GM19395 (cell line): ENCODE measurements around the gene RGS6.
"Not testable (repeated sequence)": the region's sequence is repeated elsewhere in the genome, so short reads cannot be mapped to it uniquely, and the experiment has no call there.

Experiments
- ATAC-seq: cut with Tn5 transposase; IDR thresholded peaks from one replicate; pipeline ENCODE4 v1.9.1; 2021; ENCODE audit warnings: mild to moderate bottlenecking, moderate library complexity; ENCODE audit not compliant: unreplicated experiment

RGS6 gene

DNA sequence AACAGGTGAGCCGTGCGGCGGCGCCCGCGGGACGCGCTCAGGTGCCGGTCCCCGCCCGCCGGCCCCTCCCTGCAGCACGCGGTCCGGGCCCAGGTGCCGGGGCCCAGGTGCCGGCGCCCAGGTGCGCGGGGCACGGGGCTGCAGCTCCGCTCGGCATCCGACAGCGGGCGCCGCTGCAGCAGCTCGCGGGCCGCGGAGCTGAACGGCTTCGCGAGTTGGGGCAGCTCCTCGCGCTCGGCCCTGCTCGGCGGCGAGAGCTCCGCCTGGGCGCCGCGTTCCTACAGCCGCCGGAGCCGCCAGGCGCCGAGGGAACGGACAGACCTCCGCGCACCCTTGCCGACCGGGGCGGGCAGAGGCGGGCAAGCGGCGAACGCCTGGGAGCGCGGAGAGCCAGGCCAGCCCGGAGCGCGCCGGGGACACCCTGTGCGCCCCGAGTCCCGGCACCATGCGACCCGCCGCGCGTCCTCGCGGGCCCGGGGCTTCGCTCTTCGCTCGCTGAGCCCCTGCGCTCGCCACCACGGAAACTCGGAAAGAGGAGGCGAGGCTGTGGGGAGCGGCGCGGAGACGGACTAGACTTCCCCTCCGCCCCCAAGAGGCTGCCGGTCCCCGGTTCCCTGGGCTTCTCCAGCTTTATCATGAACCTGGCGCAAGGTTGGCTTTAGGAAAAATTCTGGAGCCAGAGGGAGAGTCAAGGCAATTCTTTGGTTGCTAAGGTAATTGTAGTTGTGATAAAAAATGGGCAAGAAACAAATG, at the start of gene RGS6:
TSS of gene RGS6 (plus strand) at position 201 of the 753 bp plus-strand sequence.
- ATAC-seq = no peak

GRCh38 chr14:71883094-71883493, 49.1 kb upstream of the RGS6 start:
- no peak for ATAC-seq

DNA sequence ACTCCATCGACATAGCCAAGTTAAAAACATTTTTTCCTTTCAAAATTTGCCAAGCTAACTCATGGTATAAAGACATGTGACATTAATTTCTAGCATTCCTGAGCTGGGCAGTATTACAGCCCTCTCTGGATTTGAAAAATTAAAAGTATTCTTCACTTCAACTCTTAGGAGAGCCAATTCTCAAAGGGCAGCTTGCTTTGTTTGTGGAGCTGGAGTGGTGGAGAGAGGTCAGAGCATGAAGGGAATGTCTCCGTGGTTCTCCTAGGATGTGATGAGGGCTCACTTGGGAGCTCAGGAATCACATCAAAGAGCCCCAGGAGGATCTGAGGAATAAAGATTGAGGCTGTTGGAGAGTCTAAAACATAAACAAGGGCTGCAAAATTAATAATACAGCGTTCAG, 46.9 kb upstream of the RGS6 start:
- no peak for ATAC-seq

GRCh38 chr14:71887802-71888201, 44.4 kb upstream of the RGS6 start:
- not testable (repeated sequence) for ATAC-seq

DNA sequence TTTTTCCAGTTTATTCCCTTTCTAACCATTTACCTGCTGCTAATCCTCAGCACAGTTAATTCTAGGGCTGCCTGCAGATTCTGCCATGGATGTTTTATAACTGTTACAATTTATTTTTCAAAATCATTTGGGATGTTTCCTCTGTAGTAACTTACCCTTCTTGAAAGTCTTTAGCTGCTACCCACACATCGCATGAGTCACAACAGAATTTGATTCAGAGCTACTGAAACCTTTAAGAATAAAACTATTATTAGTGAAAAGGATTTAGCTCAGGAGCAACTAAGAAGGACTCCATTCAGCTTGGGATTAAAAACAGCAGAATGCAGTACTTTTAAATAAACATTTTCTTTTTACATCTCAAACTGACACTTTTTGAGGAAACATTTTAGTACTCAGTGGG, 41.7 kb upstream of the RGS6 start:
- no peak for ATAC-seq

DNA sequence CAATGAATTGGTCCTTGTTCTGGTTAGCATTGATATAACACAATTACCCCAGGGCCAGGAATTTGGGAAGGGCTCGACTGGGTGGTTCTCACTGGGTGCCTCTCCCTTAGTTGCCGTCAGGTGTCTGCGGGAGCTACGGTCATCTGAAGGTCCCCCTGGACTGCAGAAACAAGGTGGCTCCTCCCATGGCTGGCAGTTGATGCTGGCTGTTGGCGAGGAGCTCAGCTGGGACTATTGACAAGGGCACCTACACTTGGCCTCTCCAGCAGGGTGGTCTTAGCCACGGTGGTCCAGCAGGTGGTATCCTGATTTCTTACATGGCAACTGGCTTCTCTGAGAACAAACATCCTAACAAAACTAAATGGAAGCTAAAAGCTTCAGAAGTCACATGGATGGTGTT, 41.0 kb upstream of the RGS6 start:
- ATAC-seq = no peak

GRCh38 chr14:71891970-71892369, 40.3 kb upstream of the RGS6 start:
- ATAC-seq = no peak

DNA sequence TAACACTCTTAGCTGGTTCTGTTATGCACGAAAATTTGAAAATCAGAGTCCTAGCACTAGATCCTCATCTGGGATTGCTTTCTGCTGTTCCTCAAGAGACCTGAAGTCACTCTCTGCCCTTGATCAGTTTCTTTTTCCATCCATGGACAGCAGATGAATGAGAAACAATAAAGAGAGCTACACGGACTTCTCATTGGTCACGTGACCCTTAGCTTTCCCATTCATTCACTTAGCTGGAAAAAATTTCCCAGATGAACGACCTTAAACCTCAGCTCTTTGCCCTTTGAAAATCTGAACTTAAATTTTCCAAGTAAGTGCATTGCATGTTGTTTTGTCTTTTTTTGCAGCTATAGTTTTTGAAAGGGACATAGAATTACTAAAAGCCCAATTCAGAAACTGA, 27.2 kb upstream of the RGS6 start:
- ATAC-seq = no peak

GRCh38 chr14:71905860-71906259, 26.4 kb upstream of the RGS6 start:
- ATAC-seq = no peak

GRCh38 chr14:71907793-71908515, 24.3 kb upstream of the RGS6 start:
- ATAC-seq = no peak

- ATAC-seq = no peak
Observed at GRCh38 chr14:71911669-71912068, 20.6 kb upstream of the RGS6 start.

DNA sequence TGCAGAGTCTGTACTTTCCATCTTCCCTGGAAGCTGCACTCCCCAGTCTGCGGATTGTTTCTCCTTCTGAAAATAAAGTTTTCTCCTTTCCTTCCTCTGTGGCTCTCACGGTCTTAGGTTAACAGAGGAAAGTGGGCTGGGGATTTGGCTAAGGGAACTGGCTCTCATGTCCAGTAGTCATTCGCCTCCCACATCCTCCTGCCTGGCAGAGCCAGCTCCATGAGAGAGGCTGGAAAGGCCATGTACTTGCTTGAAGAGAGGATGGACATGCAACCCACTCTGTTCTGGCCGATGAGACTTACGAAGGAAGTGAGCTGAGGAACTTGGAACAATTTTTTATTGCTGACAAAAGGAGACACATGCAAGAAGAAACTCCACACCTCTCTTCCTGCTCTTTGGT, 18.9 kb upstream of the RGS6 start:
- no peak for ATAC-seq

- ATAC-seq = no peak
Observed at GRCh38 chr14:71918955-71919354, 13.3 kb upstream of the RGS6 start.

- ATAC-seq = no peak
Observed at GRCh38 chr14:71923513-71923912, 8.7 kb upstream of the RGS6 start.

GRCh38 chr14:71931492-71932228, 569 bp upstream of the RGS6 start:
- ATAC-seq = no peak

- no peak for ATAC-seq
Observed at GRCh38 chr14:71933001-71933587, 865 bp downstream of the RGS6 start.

DNA sequence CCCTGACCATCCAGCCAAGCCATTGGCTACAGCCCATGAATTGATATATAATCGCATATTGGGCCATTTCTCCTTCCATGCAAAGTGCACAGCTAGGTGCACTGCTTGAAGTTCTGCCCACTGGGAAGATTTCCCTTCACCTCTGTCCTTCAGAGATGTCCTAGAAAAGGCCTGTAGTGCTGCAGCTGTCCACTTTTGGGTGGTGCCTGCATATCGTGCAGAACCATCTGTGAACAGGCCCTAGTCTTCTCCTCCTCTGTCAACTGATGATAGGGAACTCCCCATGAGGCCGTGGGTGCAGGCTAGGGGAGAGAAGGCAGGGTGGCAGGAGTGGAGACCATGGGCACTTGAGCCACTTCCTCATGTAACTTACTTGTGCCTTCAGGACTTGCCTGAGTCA, 6.0 kb downstream of the RGS6 start:
- not testable (repeated sequence) for ATAC-seq

DNA sequence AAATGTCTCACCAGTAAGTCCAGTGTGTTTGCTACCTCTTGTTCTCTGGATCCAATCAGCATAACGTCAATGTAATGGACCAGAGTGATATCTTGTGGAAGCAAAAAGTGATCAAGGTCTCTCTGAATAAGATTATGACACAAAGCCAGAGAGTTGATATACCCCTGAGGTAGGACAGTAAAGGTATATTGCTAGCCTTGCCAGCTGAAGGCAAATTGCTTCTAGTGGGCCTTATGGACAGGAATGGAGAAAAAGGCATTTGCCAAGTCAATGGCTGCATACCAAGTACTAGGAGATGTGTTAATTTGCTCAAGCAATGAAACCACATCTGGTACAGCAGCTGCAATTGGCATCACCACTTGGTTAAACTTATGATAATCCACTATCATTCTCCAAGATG, 7.1 kb downstream of the RGS6 start:
- ATAC-seq = not testable (repeated sequence)

DNA sequence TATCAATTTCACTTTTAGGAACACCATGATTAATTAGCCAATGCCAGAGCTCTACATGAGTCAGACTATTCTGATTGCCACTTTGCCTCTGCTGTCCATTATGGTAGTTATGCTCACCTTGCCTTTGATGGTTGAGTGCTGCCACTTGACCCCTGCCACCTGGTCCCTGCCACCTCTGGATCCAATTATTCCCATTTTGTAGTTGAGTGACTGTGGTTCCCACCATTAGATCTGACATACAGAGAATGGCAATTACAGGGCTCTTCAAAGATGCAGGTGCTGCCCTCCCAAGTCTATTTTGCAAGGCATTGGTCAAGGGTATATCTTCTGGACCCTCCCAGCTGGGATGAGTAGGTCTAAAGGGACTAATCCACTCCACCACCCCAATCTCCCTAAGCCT, 8.3 kb downstream of the RGS6 start:
- not testable (repeated sequence) for ATAC-seq

DNA sequence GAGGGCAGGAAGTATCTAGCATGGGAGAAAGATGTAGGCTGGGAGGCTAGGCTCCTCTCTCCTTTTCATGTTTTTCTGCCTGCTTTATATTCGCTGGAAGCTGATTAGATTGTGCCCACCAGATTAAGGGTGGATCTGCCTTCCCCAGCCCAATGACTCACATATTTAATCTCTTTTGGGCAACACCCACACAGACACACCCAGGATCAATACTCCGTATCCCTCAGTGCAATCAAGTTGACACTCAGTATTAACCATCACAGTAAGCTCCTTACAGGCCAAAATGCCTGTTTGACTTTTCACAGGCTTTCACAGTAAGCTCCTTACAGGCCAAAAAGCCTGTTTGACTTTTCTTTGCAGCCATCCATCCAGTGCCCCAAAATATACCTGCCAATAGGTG, 9.4 kb downstream of the RGS6 start:
- not testable (repeated sequence) for ATAC-seq

- ATAC-seq = no peak
Observed at GRCh38 chr14:71942904-71943694, 10.9 kb downstream of the RGS6 start.
